GM23338 (cell line): ENCODE data around the gene GP9. TPM values are rescaled to one million over a fixed set of nuclear protein-coding genes. Genes with fewer than 3 reads are reported as not detected.

ENCODE experiments used
- EZH2phosphoT487 ChIP-seq: fragments of 200-600 bp; sonication (generic); IDR thresholded peaks from one replicate; pipeline ENCODE4 v1.8.1; 2018; ENCODE audit warnings: antibody characterized with exemption; ENCODE audit not compliant: unreplicated experiment
- NANOG ChIP-seq: IDR thresholded peaks from 2 replicates; pipeline ENCODE4 v1.6.1; 2016; ENCODE audit warnings: antibody characterized with exemption, borderline replicate concordance
- ZNF331 ChIP-seq: fragments of 250-450 bp; sonication (Bioruptor Pico); IDR thresholded peaks from 2 replicates; pipeline ENCODE4 v1.5.0; 2020; ENCODE audit warnings: low read depth, mild to moderate bottlenecking, moderate library complexity
- polyA plus RNA-seq: library from polyadenylated mRNA; unstranded; fragments of >200 nt; fragmentation: Nextera tagmentation; extraction: Ambion mirVana; gene quantifications from 2 replicates; pipeline ENCODE4 v1.2.1, GENCODE V29; 2016
- total RNA-seq: library from RNA; depleted of rRNA; stranded (reverse); fragments of >200 nt; shearing (Covaris generic); gene quantifications from 2 replicates; pipeline ENCODE4 v1.2.3, GENCODE V29; 2014
- TF ChIP-seq, protein P1 (sequence below): fragments of 250-450 bp; sonication (Bioruptor Pico); IDR thresholded peaks from 2 replicates; pipeline ENCODE4 v1.5.0; 2020; ENCODE audit warnings: mild to moderate bottlenecking, moderate library complexity
- TF ChIP-seq, protein P2 (sequence below): IDR thresholded peaks from one replicate; pipeline ENCODE4 v1.6.1; 2018; ENCODE audit warnings: antibody characterized with exemption; ENCODE audit not compliant: unreplicated experiment
- TF ChIP-seq, protein P3 (sequence below): IDR thresholded peaks from 2 replicates; pipeline ENCODE4 v1.6.1; 2016; ENCODE audit warnings: antibody characterized with exemption

The GP9 gene
- total and polyA plus RNA-seq, 2 experiments from 2014 or later, result not detected

DNA sequence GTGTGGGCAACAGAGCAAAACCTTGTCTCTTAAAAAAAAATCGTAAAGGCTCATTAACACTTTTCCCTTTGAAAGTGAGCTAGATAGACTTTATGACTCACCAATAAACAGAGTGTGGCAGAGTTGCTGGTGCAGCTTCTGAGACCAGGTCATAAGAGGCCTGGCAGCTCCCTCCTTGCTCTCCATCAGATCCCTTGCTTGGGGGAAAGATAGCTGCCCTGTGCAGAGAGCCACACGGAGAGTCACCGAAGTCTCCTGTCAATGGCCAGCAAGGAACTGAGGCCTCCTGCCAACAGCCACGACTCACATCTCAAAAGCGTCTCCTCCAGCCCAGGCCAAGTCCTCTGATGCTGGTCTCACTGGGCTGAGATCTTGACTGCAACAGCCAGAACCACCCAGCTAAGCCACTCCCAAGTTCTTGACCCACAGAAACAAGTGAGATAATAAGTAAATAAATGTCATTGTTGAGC, 8.7 kb upstream of the GP9 start (continued):
- TF ChIP-seq, protein P1, sequence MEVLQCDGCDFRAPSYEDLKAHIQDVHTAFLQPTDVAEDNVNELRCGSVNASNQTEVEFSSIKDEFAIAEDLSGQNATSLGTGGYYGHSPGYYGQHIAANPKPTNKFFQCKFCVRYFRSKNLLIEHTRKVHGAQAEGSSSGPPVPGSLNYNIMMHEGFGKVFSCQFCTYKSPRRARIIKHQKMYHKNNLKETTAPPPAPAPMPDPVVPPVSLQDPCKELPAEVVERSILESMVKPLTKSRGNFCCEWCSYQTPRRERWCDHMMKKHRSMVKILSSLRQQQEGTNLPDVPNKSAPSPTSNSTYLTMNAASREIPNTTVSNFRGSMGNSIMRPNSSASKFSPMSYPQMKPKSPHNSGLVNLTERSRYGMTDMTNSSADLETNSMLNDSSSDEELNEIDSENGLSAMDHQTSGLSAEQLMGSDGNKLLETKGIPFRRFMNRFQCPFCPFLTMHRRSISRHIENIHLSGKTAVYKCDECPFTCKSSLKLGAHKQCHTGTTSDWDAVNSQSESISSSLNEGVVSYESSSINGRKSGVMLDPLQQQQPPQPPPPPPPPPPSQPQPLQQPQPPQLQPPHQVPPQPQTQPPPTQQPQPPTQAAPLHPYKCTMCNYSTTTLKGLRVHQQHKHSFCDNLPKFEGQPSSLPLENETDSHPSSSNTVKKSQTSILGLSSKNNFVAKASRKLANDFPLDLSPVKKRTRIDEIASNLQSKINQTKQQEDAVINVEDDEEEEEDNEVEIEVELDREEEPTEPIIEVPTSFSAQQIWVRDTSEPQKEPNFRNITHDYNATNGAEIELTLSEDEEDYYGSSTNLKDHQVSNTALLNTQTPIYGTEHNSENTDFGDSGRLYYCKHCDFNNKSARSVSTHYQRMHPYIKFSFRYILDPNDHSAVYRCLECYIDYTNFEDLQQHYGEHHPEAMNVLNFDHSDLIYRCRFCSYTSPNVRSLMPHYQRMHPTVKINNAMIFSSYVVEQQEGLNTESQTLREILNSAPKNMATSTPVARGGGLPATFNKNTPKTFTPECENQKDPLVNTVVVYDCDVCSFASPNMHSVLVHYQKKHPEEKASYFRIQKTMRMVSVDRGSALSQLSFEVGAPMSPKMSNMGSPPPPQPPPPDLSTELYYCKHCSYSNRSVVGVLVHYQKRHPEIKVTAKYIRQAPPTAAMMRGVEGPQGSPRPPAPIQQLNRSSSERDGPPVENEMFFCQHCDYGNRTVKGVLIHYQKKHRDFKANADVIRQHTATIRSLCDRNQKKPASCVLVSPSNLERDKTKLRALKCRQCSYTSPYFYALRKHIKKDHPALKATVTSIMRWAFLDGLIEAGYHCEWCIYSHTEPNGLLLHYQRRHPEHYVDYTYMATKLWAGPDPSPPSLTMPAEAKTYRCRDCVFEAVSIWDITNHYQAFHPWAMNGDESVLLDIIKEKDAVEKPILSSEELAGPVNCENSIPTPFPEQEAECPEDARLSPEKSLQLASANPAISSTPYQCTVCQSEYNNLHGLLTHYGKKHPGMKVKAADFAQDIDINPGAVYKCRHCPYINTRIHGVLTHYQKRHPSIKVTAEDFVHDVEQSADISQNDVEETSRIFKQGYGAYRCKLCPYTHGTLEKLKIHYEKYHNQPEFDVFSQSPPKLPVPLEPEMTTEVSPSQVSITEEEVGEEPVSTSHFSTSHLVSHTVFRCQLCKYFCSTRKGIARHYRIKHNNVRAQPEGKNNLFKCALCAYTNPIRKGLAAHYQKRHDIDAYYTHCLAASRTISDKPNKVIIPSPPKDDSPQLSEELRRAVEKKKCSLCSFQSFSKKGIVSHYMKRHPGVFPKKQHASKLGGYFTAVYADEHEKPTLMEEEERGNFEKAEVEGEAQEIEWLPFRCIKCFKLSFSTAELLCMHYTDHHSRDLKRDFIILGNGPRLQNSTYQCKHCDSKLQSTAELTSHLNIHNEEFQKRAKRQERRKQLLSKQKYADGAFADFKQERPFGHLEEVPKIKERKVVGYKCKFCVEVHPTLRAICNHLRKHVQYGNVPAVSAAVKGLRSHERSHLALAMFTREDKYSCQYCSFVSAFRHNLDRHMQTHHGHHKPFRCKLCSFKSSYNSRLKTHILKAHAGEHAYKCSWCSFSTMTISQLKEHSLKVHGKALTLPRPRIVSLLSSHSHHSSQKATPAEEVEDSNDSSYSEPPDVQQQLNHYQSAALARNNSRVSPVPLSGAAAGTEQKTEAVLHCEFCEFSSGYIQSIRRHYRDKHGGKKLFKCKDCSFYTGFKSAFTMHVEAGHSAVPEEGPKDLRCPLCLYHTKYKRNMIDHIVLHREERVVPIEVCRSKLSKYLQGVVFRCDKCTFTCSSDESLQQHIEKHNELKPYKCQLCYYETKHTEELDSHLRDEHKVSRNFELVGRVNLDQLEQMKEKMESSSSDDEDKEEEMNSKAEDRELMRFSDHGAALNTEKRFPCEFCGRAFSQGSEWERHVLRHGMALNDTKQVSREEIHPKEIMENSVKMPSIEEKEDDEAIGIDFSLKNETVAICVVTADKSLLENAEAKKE (CRISPR knock-in tag), result no peak
- TF ChIP-seq, protein P2, sequence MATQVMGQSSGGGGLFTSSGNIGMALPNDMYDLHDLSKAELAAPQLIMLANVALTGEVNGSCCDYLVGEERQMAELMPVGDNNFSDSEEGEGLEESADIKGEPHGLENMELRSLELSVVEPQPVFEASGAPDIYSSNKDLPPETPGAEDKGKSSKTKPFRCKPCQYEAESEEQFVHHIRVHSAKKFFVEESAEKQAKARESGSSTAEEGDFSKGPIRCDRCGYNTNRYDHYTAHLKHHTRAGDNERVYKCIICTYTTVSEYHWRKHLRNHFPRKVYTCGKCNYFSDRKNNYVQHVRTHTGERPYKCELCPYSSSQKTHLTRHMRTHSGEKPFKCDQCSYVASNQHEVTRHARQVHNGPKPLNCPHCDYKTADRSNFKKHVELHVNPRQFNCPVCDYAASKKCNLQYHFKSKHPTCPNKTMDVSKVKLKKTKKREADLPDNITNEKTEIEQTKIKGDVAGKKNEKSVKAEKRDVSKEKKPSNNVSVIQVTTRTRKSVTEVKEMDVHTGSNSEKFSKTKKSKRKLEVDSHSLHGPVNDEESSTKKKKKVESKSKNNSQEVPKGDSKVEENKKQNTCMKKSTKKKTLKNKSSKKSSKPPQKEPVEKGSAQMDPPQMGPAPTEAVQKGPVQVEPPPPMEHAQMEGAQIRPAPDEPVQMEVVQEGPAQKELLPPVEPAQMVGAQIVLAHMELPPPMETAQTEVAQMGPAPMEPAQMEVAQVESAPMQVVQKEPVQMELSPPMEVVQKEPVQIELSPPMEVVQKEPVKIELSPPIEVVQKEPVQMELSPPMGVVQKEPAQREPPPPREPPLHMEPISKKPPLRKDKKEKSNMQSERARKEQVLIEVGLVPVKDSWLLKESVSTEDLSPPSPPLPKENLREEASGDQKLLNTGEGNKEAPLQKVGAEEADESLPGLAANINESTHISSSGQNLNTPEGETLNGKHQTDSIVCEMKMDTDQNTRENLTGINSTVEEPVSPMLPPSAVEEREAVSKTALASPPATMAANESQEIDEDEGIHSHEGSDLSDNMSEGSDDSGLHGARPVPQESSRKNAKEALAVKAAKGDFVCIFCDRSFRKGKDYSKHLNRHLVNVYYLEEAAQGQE, result no peak
- TF ChIP-seq EZH2phosphoT487 (no peak), NANOG (no peak), ZNF331 (CRISPR knock-in tag) (no peak)
- TF ChIP-seq, protein P3, sequence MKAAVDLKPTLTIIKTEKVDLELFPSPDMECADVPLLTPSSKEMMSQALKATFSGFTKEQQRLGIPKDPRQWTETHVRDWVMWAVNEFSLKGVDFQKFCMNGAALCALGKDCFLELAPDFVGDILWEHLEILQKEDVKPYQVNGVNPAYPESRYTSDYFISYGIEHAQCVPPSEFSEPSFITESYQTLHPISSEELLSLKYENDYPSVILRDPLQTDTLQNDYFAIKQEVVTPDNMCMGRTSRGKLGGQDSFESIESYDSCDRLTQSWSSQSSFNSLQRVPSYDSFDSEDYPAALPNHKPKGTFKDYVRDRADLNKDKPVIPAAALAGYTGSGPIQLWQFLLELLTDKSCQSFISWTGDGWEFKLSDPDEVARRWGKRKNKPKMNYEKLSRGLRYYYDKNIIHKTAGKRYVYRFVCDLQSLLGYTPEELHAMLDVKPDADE, result no peak
